ENCODE measurements around the gene TINAGL1. TPM values are rescaled to one million over a fixed set of nuclear protein-coding genes. Genes with fewer than 3 reads are reported as not detected.
"Not testable (repeated sequence)": the region's sequence is repeated elsewhere in the genome, so short reads cannot be mapped to it uniquely, and the experiment has no call there.

Gene TINAGL1
- polyA plus RNA-seq, 4 donors: 41.7 to 53.2 (median 43.1) TPM

- DNase-seq (ENCODE audit: low read depth in 4 of 4, low spot score in 2 of 4): no peak
These were observed 7.0 kb downstream of the TINAGL1 start for GRCh38 chr1:31583082-31583994.

GRCh38 chr1:31583995-31584868 lies 7.9 kb downstream of the TINAGL1 start:
- DNase-seq (ENCODE audit: low read depth in 4 of 4, low spot score in 2 of 4): peak in 1 of 4 donors; percentile 83

DNA sequence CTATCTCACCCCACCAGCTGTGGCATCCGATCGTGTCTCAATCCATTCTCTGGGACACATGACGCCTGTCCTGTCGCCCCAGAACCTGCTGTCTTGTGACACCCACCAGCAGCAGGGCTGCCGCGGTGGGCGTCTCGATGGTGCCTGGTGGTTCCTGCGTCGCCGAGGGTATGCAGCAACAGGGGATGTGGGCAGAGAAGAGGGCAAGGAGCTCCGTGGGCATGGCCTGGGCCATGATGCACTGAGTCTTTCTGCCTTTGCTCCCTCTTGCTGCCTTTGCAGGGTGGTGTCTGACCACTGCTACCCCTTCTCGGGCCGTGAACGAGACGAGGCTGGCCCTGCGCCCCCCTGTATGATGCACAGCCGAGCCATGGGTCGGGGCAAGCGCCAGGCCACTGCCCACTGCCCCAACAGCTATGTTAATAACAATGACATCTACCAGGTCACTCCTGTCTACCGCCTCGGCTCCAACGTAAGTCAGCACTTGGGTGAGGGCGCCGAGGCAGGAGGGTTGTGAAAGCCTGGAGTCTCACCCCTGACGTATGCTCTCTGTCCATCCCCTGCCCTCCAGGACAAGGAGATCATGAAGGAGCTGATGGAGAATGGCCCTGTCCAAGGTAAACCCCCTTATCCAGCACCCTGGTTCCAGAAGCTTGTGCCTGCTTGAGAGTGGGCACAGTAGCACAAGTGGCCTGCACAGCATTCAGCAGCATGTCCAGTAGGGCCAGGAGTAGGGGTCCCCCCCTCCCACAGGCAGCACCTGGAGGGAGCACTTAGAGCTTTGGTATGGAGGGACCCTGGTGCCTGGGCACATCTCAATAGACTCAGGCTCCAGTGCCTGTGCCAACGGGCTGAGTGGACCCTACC lies 8.8 kb downstream of the TINAGL1 start:
- no peak for DNase-seq (ENCODE audit: low read depth in 4 of 4, low spot score in 2 of 4)

DNA sequence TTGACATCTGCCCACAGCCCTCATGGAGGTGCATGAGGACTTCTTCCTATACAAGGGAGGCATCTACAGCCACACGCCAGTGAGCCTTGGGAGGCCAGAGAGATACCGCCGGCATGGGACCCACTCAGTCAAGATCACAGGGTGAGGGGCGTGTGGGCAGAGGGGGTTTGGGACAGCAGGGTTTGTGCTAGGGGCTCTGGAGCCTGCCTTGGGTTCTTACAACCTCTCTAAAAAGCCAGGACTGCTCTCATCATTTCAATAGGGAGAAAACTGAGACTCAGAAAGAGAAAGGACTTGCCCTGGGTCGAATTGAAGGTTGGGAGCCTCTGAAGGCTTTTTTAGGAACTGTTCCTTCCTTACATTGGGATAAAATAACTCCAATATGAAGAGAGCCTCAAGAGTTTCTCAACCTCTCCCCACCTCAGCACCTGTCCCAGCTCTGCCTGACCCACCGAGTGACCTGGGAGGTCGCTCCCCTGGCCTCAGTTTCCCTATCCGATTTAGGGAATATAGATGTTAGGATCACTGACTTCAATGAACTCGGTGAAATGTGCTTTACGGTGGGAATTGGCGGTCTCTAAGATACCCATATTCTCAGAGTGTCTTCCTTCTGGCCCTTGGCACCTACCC lies 9.5 kb downstream of the TINAGL1 start:
- no peak for DNase-seq (ENCODE audit: low read depth in 4 of 4, low spot score in 2 of 4)

- no peak for DNase-seq (ENCODE audit: low read depth in 4 of 4, low spot score in 2 of 4)
These were observed 10.3 kb downstream of the TINAGL1 start for GRCh38 chr1:31586376-31587327.

DNA sequence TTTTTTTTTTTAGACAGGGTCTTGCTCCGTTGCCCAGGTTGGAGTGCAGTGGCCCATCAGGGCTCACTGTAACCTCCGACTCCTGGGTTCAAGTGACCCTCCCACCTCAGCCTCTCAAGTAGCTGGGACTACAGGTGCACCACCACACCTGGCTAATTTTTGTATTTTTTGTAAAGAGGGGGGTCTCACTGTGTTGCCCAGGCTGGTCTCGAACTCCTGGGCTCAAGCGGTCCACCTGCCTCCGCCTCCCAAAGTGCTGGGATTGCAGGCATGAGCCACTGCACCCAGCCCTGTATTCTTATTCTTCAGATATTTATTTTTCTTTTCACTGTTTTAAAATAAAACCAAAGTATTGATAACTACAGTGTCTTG lies 11.0 kb downstream of the TINAGL1 start:
- DNase-seq (ENCODE audit: low read depth in 4 of 4, low spot score in 2 of 4): not testable (repeated sequence)

- no peak for DNase-seq (ENCODE audit: low read depth in 4 of 4, low spot score in 2 of 4)
These were observed 11.6 kb downstream of the TINAGL1 start for GRCh38 chr1:31587720-31588423.

GRCh38 chr1:31588751-31589515 lies 12.6 kb downstream of the TINAGL1 start:
- no peak for DNase-seq (ENCODE audit: low read depth in 4 of 4, low spot score in 2 of 4)

GRCh38 chr1:31591425-31592093 lies 15.2 kb downstream of the TINAGL1 start:
- DNase-seq (ENCODE audit: low read depth in 4 of 4, low spot score in 2 of 4): no peak

DNA sequence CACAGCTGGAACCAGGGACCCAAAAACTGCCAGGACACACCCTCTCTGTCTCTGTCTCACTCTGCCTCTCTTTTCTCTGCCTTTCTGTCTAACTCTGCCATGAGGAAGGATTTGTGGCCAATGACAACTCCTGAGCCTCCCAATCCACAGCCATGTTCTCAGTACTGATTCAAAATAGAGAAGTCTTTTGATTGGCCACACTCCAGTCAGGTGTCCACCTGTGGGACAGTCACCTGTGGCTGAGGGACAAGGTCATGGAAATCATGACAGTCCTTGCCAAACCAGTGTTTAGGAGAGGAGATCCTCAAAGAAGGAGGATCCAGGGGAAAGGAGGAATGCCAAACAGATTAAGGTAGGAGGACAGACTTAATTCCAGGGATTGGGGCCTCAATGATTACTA lies 15.8 kb downstream of the TINAGL1 start:
- DNase-seq (ENCODE audit: low read depth in 4 of 4, low spot score in 2 of 4): no peak

- no peak for DNase-seq (ENCODE audit: low read depth in 4 of 4, low spot score in 2 of 4)
These were observed 16.9 kb downstream of the TINAGL1 start for GRCh38 chr1:31593136-31593665.

GRCh38 chr1:31593770-31594632 lies 17.7 kb downstream of the TINAGL1 start:
- DNase-seq (ENCODE audit: low read depth in 4 of 4, low spot score in 2 of 4): no peak

DNA sequence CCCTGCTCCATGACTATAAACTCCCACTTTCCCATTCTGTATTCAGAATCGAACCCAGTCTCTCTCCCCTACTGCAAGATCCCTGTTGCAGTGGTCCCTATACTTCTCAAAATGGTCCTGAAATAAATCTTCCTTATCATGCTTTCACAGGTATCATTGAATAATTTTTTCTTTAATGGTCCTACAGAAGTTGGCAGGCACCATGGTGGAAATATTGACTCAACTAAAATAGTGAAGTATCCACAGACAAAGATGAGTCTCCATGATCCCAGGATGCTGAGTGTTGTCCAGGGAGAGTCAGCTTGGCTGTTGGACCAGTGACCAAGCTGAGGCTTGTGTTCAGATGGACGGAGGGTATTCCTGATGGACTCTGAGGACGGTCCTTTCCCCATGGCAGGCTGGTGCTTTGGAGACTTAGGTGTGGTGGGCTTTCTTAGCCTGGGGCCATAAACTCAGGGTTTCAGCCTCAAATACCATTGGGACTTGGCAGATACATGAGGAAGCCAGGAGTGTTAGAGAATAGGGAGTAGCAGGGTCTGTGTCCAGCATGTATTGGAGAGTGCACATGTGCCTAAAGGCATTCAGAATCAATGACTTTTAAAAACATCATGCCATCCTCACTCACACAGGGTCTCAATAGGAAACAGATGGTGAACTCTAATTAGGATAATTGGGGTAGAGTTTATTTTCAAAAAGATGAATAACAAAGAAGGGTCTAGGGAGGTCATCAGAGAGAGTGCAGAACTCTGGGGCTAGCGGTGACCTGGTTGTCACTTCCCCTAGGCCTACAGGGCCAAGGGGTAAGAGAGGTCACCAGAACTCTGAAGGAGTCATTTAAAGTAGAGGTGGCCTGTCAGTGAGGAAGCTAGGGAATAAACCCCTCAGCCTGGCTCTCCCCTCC lies 19.8 kb downstream of the TINAGL1 start:
- DNase-seq (ENCODE audit: low read depth in 4 of 4, low spot score in 2 of 4): no peak

GRCh38 chr1:31596737-31597097 lies 20.4 kb downstream of the TINAGL1 start:
- DNase-seq (ENCODE audit: low read depth in 4 of 4, low spot score in 2 of 4): no peak

- no peak for DNase-seq (ENCODE audit: low read depth in 4 of 4, low spot score in 2 of 4)
These were observed 22.7 kb downstream of the TINAGL1 start for GRCh38 chr1:31598980-31599379.
